Colonic mucosa (tissue), 4 donors: Measurements from ENCODE around the gene TUBD1. TPM values are rescaled to one million over a fixed set of nuclear protein-coding genes. Genes with fewer than 3 reads are reported as not detected.
"Not testable (repeated sequence)": the region's sequence is repeated elsewhere in the genome, so short reads cannot be mapped to it uniquely, and the experiment has no call there.

Experiments
- DNase-seq: peaks from one replicate; pipeline ENCODE4 v3.0.0-alpha.2; 2020
- H3K27ac ChIP-seq: fragments of 200-600 bp; one replicate; pipeline ENCODE4 v1.8.0; 2021
- H3K27me3 ChIP-seq: fragments of 200-600 bp; one replicate; pipeline ENCODE4 v1.8.0; 2021
- H3K36me3 ChIP-seq: fragments of 200-600 bp; one replicate; pipeline ENCODE4 v1.8.0; 2021
- H3K4me1 ChIP-seq: fragments of 200-600 bp; one replicate; pipeline ENCODE4 v1.8.0; 2021; ENCODE audit warnings: mild to moderate bottlenecking
- H3K4me3 ChIP-seq: fragments of 200-600 bp; one replicate; pipeline ENCODE4 v1.8.0; 2021
- H3K9ac ChIP-seq, 2 donors: one replicate each; pipeline ENCODE4 v1.7.0; 2013; ENCODE audit warnings: control low read depth in 2 of 2, low read depth in 2 of 2, low read length in 2 of 2
- H3K9me3 ChIP-seq: fragments of 200-600 bp; one replicate; pipeline ENCODE4 v1.8.0; 2021
- CTCF ChIP-seq: fragments of 200-600 bp; IDR thresholded peaks from one replicate; pipeline ENCODE4 v1.8.0; 2022; ENCODE audit warnings: antibody characterized with exemption, mild to moderate bottlenecking
- intact Hi-C: fragments of 100-400 bp; cut with DNase I; formaldehyde crosslinking; loops from one replicate; pipeline ENCODE4 v1.14.1; 2022
- total RNA-seq, 2 donors: library from RNA; stranded (reverse); fragmentation: NEBNext Ultra II Directional in 1 of 2; extraction: Animal tissue kit (Norgen Biotek cat#: 25700) in 1 of 2; gene quantifications; one replicate each; pipeline ENCODE4 v1.2.1, GENCODE V29; 2021
- donor health status: healthy.
- donor health status: DM: no; HTN: no; CAD: no.
- donor health status: DM: no; HTN: no; CAD: no.

TUBD1 gene
- total RNA-seq, 2 donors from 2014 or later, result 5.9 to 7.9 TPM

- Histone ChIP-seq H3K27me3 (no peaks in the 10 kb centered on the region), H3K4me3 (no peak overlapping the region), H3K27ac (peak overlapping the region; percentile 100), H3K4me1 (peaks cover 31% of the 10 kb centered on the region), H3K9ac (peak overlapping the region; percentile 57 to 96), H3K9me3 (no peaks in the 10 kb centered on the region), H3K36me3 (no peaks in the 10 kb centered on the region)
- no peak for TF ChIP-seq CTCF
- peak; percentile 60 for DNase-seq
- intact Hi-C loops, result no loop called here
Measured at GRCh38 chr17:59846394-59847165, 46.2 kb downstream of the TUBD1 start.

- H3K4me3 ChIP-seq, result no peak overlapping the region
- H3K9me3 ChIP-seq, result no peaks in the 10 kb centered on the region
- H3K9ac ChIP-seq, result peak overlapping the region; percentile 57 to 96
- DNase-seq, result peak; percentile 89
- peaks cover 31% of the 10 kb centered on the region for H3K4me1 ChIP-seq
- no peak for TF ChIP-seq CTCF
- H3K27me3 ChIP-seq, result no peaks in the 10 kb centered on the region
- peak overlapping the region; percentile 100 for H3K27ac ChIP-seq
- H3K36me3 ChIP-seq, result no peaks in the 10 kb centered on the region
- intact Hi-C loops, result no loop called here
Measured at GRCh38 chr17:59845595-59846393, 46.9 kb downstream of the TUBD1 start.

GRCh38 chr17:59844884-59845594 is 47.7 kb downstream of the TUBD1 start:
- H3K9me3 ChIP-seq, result no peaks in the 10 kb centered on the region
- H3K27ac ChIP-seq, result peak overlapping the region; percentile 100
- no peak for DNase-seq
- H3K4me3 ChIP-seq, result no peak overlapping the region
- intact Hi-C loops, result no loop called here
- H3K27me3 ChIP-seq, result no peaks in the 10 kb centered on the region
- TF ChIP-seq CTCF, result no peak
- peaks cover 31% of the 10 kb centered on the region for H3K4me1 ChIP-seq
- no peaks in the 10 kb centered on the region for H3K36me3 ChIP-seq
- H3K9ac ChIP-seq, result peak overlapping the region in 1 of 2 donors; percentile 96

GRCh38 chr17:59842901-59843652 is 49.7 kb downstream of the TUBD1 start:
- peak overlapping the region in 1 of 2 donors; percentile 26 for H3K9ac ChIP-seq
- peak; percentile 76 for DNase-seq
- H3K27me3 ChIP-seq, result no peaks in the 10 kb centered on the region
- no peak overlapping the region for H3K4me3 ChIP-seq
- no peak for TF ChIP-seq CTCF
- H3K27ac ChIP-seq, result peak overlapping the region; percentile 100
- H3K36me3 ChIP-seq, result no peaks in the 10 kb centered on the region
- H3K9me3 ChIP-seq, result no peaks in the 10 kb centered on the region
- H3K4me1 ChIP-seq, result peaks cover 24% of the 10 kb centered on the region
- intact Hi-C loops, result no loop called here

GRCh38 chr17:59841882-59842263 is 50.9 kb downstream of the TUBD1 start:
- H3K27me3 ChIP-seq, DNase-seq, H3K36me3 ChIP-seq, H3K9me3 ChIP-seq: not testable (repeated sequence)
- peak overlapping the region; percentile 100 for H3K27ac ChIP-seq
- H3K9ac ChIP-seq, result peak overlapping the region in 1 of 2 donors; percentile 98
- H3K4me1 ChIP-seq, result peaks cover 14% of the 10 kb centered on the region
- intact Hi-C loops, result loop anchor here (2.0 kb wide), 1 partner anchor 55 kb away; no protein-coding TSS in a partner anchor
- peak overlapping the region; percentile 73 for H3K4me3 ChIP-seq

GRCh38 chr17:59841091-59841881 is 51.5 kb downstream of the TUBD1 start:
- H3K4me1 ChIP-seq, result peaks cover 15% of the 10 kb centered on the region
- intact Hi-C loops, result loop anchor here (2.0 kb wide), 1 partner anchor 54 kb away; no protein-coding TSS in a partner anchor
- H3K9me3 ChIP-seq, H3K27me3 ChIP-seq, H3K36me3 ChIP-seq: not testable (repeated sequence)
- H3K27ac ChIP-seq, result peak overlapping the region; percentile 100
- H3K9ac ChIP-seq, result peak overlapping the region; percentile 46 to 98
- H3K4me3 ChIP-seq, result peak overlapping the region; percentile 73
- DNase-seq, result peak; percentile 32
